B cell (primary cell): ENCODE data around the gene PAFAH1B2.

Experiments
- CTCF ChIP-seq: fragments of 200-600 bp; IDR thresholded peaks from one replicate; pipeline ENCODE4 v1.8.0; 2022; ENCODE audit warnings: antibody characterized with exemption, mild to moderate bottlenecking
- EZH2 ChIP-seq: IDR thresholded peaks from 2 replicates; pipeline ENCODE4 v1.6.1; 2012; ENCODE audit warnings: borderline replicate concordance, low read depth, mild to moderate bottlenecking, moderate library complexity, low read length; ENCODE audit not compliant: insufficient read depth, poor library complexity, severe bottlenecking

DNA sequence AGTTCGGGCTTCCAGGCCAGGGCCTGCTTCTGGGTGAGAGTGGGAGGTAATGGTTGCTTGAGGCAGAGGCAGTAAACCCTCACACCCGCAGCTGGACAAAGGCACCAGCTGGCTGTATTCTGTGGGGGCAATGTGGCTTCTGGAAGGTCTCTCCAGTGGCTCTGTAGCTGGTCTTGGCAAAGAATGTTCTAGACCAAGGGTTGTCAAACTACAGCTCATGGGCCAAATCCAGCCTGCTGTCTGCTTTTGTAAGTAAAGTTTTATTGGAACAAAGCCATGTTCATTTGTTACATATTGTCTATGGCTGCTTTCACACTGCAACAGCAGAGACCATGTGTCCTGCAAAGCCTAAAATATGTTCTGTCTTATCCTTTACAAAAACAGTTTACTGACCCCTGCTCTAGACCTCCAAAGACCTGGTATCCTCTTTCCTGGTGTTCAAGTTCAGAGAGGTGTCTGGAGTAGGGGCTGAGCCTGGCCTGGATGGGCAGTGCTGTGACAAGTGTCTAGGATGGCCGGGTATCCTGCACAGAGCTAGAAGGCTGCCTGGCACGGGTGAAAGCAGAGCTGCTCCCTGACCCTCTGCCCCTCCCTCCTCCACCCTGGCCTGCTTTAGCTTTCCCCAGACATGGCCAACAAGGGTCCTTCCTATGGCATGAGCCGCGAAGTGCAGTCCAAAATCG is 58.4 kb downstream of the PAFAH1B2 start:
- TF ChIP-seq CTCF (no peak), EZH2 (no peak)
